Gastrocnemius medialis (tissue), 4 donors: ENCODE measurements around the gene PIP4K2C.
A peak's percentile ranks its signal among the peaks of the same experiment; 100 is the strongest.

Experiments used
- CTCF ChIP-seq, 5 experiments: fragments of 450-650 bp in 3 of 5; fragments of 200-600 bp in 2 of 5; sonication (generic) in 2 of 5; IDR thresholded peaks in 4 of 5; conservative IDR thresholded peaks in 1 of 5; 1 replicate in 4 of 5; 2 replicates in 1 of 5; pipeline ENCODE4 v1.5.1; 2016 to 2019; ENCODE audit warnings: antibody characterized with exemption in 5 of 5, mild to moderate bottlenecking in 3 of 5, moderate library complexity in 3 of 5
- POLR2A ChIP-seq, 2 donors: fragments of 450-650 bp; IDR thresholded peaks; one replicate each; pipeline ENCODE4 v1.6.1; 2017; ENCODE audit warnings: antibody characterized with exemption in 2 of 2, mild to moderate bottlenecking in 2 of 2, moderate library complexity in 2 of 2

- TF ChIP-seq POLR2A (IDR thresholded peaks at IDR 0.05) (peak; percentile 48 to 57), CTCF (IDR thresholded peaks at IDR 0.05 in 4 of 5, conservative IDR thresholded peaks at IDR 0.05 in 1 of 5) (peak in 1 of 5 experiments; percentile 11)
These were observed 44.3 kb upstream of the PIP4K2C start, which contains the start of gene DCTN2 for GRCh38 chr12:57546438-57547287.
